Esophagus muscularis mucosa (tissue), 4 donors: ENCODE results near the gene FGF5. TPM values are rescaled to one million over a fixed set of nuclear protein-coding genes. Genes with fewer than 3 reads are reported as not detected.

ENCODE experiments used
- DNase-seq: peaks from one replicate; pipeline ENCODE4 v3.0.0-alpha.2; 2017; ENCODE audit errors: extremely low spot score
- H3K27ac ChIP-seq, 4 donors: fragments of 200-600 bp; sonication (generic); replicated peaks in 1 of 4; 1 replicate in 3 of 4; 2 replicates in 1 of 4; pipeline ENCODE4 v1.5.1; 2016 to 2019; ENCODE audit warnings: mild to moderate bottlenecking in 1 of 4
- H3K27me3 ChIP-seq, 4 donors: fragments of 200-600 bp; sonication (generic); one replicate each; pipeline versions ENCODE4 v1.5.1 to v1.6.0; 2016 to 2019
- H3K36me3 ChIP-seq, 4 donors: fragments of 200-600 bp; sonication (generic); one replicate each; pipeline ENCODE4 v1.5.1; 2016 to 2019
- H3K4me1 ChIP-seq, 4 donors: fragments of 200-600 bp; sonication (generic); one replicate each; pipeline ENCODE4 v1.5.1; 2016 to 2019
- H3K4me3 ChIP-seq, 4 donors: fragments of 200-600 bp; sonication (generic); 1 replicate in 2 of 4; 2 replicates in 2 of 4; pipeline ENCODE4 v1.5.1; 2016 to 2019; ENCODE audit warnings: mild to moderate bottlenecking in 4 of 4, moderate library complexity in 1 of 4
- H3K9me3 ChIP-seq, 4 donors: fragments of 200-600 bp; sonication (generic); 1 replicate in 3 of 4; 2 replicates in 1 of 4; pipeline ENCODE4 v1.5.1; 2016 to 2019
- EP300 ChIP-seq: sonication (generic); formaldehyde crosslinking; IDR thresholded peaks from one replicate; pipeline ENCODE4 v1.6.1; 2017; ENCODE audit warnings: antibody characterized with exemption
- POLR2A ChIP-seq: fragments of 450-650 bp; IDR thresholded peaks from one replicate; pipeline ENCODE4 v1.6.1; 2017; ENCODE audit warnings: antibody characterized with exemption, moderate library complexity, mild to moderate bottlenecking, low read depth
- POLR2AphosphoS5 ChIP-seq, 2 donors: sonication (generic); formaldehyde crosslinking; IDR thresholded peaks; one replicate each; pipeline ENCODE4 v1.6.1; 2017; ENCODE audit warnings: antibody characterized with exemption in 2 of 2
- WGBS: methylation state at CpG from one replicate; pipeline ENCODE4 v1.1.5; 2018; 5-methylcytosine and 5-hydroxymethylcytosine counted together
- intact Hi-C: fragments of 100-400 bp; cut with DNase I; formaldehyde crosslinking; loops from one replicate; pipeline ENCODE4 v1.15.1; 2023
- total RNA-seq, 4 donors: library from RNA; depleted of rRNA; stranded (reverse); fragments of >200 nt; gene quantifications; one replicate each; pipeline versions ENCODE4 v1.1.0 to v1.2.1, GENCODE V29; 2016
- TF ChIP-seq, protein P1 (sequence below), 3 experiments: fragments of 200-600 bp in 2 of 3; fragments of 450-650 bp in 1 of 3; sonication (generic) in 2 of 3; IDR thresholded peaks; one replicate each; pipeline ENCODE4 v1.5.1; 2017 to 2019; ENCODE audit warnings: antibody characterized with exemption in 3 of 3, mild to moderate bottlenecking in 2 of 3, moderate library complexity in 1 of 3

The FGF5 gene
- total RNA-seq, 4 donors from 2014 or later, result 1.2 to 4.2 (median 2.0) TPM

- no peak overlapping the region for H3K4me3 ChIP-seq
- peak overlapping the region in 3 of 4 donors; percentile 20 to 30 (median 21) for H3K27ac ChIP-seq
- intact Hi-C loops, result loop anchor here (5.0 kb wide), 1 partner anchor 100 kb away; no protein-coding TSS in a partner anchor
- H3K27me3 ChIP-seq, result no peaks in the 10 kb centered on the region
- no peak for DNase-seq
- TF ChIP-seq EP300 (no peak), POLR2A (no peak), POLR2AphosphoS5 (IDR thresholded peaks at IDR 0.05) (no peak)
- TF ChIP-seq, protein P1, sequence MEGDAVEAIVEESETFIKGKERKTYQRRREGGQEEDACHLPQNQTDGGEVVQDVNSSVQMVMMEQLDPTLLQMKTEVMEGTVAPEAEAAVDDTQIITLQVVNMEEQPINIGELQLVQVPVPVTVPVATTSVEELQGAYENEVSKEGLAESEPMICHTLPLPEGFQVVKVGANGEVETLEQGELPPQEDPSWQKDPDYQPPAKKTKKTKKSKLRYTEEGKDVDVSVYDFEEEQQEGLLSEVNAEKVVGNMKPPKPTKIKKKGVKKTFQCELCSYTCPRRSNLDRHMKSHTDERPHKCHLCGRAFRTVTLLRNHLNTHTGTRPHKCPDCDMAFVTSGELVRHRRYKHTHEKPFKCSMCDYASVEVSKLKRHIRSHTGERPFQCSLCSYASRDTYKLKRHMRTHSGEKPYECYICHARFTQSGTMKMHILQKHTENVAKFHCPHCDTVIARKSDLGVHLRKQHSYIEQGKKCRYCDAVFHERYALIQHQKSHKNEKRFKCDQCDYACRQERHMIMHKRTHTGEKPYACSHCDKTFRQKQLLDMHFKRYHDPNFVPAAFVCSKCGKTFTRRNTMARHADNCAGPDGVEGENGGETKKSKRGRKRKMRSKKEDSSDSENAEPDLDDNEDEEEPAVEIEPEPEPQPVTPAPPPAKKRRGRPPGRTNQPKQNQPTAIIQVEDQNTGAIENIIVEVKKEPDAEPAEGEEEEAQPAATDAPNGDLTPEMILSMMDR (IDR thresholded peaks at IDR 0.05), result peak; percentile 28 to 44 (median 43)
- H3K36me3 ChIP-seq, result no peaks in the 10 kb centered on the region
- H3K9me3 ChIP-seq, result no peaks in the 10 kb centered on the region
- H3K4me1 ChIP-seq, result peaks cover 0 to 25% (median 11%) of the 10 kb centered on the region in 4 donors
These were observed 56.3 kb downstream of the FGF5 start for GRCh38 chr4:80322716-80323115.

DNA sequence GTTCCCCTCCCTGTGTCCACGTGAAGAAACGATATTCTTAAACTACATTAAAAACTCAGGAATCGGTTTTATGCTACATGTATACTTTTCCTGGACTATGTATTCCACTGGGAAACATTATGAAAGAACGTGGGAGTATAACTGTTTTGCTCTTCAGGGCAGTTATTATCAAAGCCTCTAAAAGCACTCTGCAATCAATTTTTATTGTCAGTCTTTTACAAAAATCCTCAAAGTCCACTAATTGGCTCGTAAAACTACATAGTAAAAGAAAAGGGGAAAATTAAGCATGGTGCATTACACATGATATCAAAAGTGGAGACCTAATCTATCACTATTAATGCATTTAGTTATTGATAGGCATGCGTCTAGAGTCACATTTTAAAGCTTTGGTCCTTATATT lies 57.7 kb downstream of the FGF5 start:
- no peak for DNase-seq
- H3K27me3 ChIP-seq, result no peaks in the 10 kb centered on the region
- H3K4me3 ChIP-seq, result no peak overlapping the region
- intact Hi-C loops, result loop anchor here (5.0 kb wide), 1 partner anchor 102 kb away; no protein-coding TSS in a partner anchor
- H3K9me3 ChIP-seq, result no peaks in the 10 kb centered on the region
- no peak overlapping the region for H3K27ac ChIP-seq
- TF ChIP-seq POLR2A (no peak), POLR2AphosphoS5 (IDR thresholded peaks at IDR 0.05) (no peak), EP300 (no peak)
- TF ChIP-seq, protein P1 (IDR thresholded peaks at IDR 0.05), result no peak
- peaks cover 0 to 18% (median 11%) of the 10 kb centered on the region in 4 donors for H3K4me1 ChIP-seq
- 86% methylated on average over 6 of the region's 6 CpGs for WGBS
- no peaks in the 10 kb centered on the region for H3K36me3 ChIP-seq

- TF ChIP-seq, protein P1 (IDR thresholded peaks at IDR 0.05), result no peak
- TF ChIP-seq POLR2A, result no peak
- no peak for TF ChIP-seq EP300
- intact Hi-C loops, result loop anchor here (10.0 kb wide), 2 partner anchors 67 to 1387 kb away; partner anchors contain the start of gene FGF5
- peaks cover 0 to 37% (median 23%) of the 10 kb centered on the region in 4 donors for H3K4me1 ChIP-seq
- no peak overlapping the region for H3K4me3 ChIP-seq
- H3K36me3 ChIP-seq, result no peaks in the 10 kb centered on the region
- H3K27ac ChIP-seq, result no peak overlapping the region
- no peak for DNase-seq
- H3K27me3 ChIP-seq, result no peaks in the 10 kb centered on the region
- 84% methylated on average over 2 of the region's 2 CpGs for WGBS
- no peaks in the 10 kb centered on the region for H3K9me3 ChIP-seq
These were observed 65.2 kb downstream of the FGF5 start for GRCh38 chr4:80331693-80332092.

DNA sequence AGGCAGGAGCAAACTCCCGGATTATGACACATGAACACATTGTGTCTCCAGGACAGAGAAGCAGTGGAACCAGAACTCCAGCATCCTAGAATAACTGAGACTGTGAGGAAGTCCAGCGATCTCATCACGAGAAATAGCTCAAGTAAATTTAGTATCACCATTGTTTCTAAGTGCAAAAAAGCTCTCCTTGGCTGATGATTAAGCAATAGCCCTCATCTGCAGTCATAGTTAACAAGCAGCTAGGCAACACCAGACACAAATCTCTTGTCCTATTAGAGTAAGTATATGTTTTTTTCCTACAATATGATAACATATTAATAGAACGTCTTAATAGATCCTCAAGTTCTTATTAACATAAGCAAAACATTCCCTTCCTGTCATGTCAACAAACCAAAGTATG lies 66.7 kb downstream of the FGF5 start:
- intact Hi-C loops, result loop anchor here (10.0 kb wide), 2 partner anchors 68 to 1388 kb away; partner anchors contain the start of gene FGF5
- no peak for DNase-seq
- no peak for TF ChIP-seq EP300
- TF ChIP-seq POLR2A, result no peak
- TF ChIP-seq, protein P1 (IDR thresholded peaks at IDR 0.05), result no peak
- TF ChIP-seq POLR2AphosphoS5 (IDR thresholded peaks at IDR 0.05), result no peak
- Histone ChIP-seq H3K4me1 (peaks cover 0 to 37% (median 23%) of the 10 kb centered on the region in 4 donors), H3K9me3 (no peaks in the 10 kb centered on the region), H3K4me3 (peak overlapping the region in 1 of 4 donors; percentile 24), H3K27me3 (no peaks in the 10 kb centered on the region), H3K36me3 (no peaks in the 10 kb centered on the region), H3K27ac (peak overlapping the region; percentile 25 to 68 (median 59))
- WGBS, result 54% methylated on average over 4 of the region's 4 CpGs

- Histone ChIP-seq H3K4me1 (peaks cover 0 to 37% (median 23%) of the 10 kb centered on the region in 4 donors), H3K4me3 (no peak overlapping the region), H3K27me3 (no peaks in the 10 kb centered on the region), H3K27ac (peak overlapping the region in 2 of 4 donors; percentile 59 to 68), H3K36me3 (no peaks in the 10 kb centered on the region), H3K9me3 (no peaks in the 10 kb centered on the region)
- intact Hi-C loops, result loop anchor here (10.0 kb wide), 2 partner anchors 70 to 1390 kb away; partner anchors contain the start of gene FGF5
- TF ChIP-seq EP300, result no peak
- TF ChIP-seq POLR2A, result no peak
- TF ChIP-seq POLR2AphosphoS5 (IDR thresholded peaks at IDR 0.05), result no peak
- TF ChIP-seq, protein P1 (IDR thresholded peaks at IDR 0.05), result no peak
- no peak for DNase-seq
- 87% methylated on average over 1 of the region's 1 CpG for WGBS
These were observed 68.1 kb downstream of the FGF5 start for GRCh38 chr4:80334568-80334967.
